ENCODE results near the gene SELENBP1. TPM values are rescaled to one million over a fixed set of nuclear protein-coding genes. Genes with fewer than 3 reads are reported as not detected.
A peak's percentile ranks its signal among the peaks of the same experiment; 100 is the strongest.

Gene SELENBP1
- total and polyA plus RNA-seq, 9 of the 15 experiments (the other 6 are each of a cell fraction or from before 2014, with no cell fraction given): 25.8 to 81.2 (median 47.1) TPM

- peak; percentile 76 for TF ChIP-seq ATF7 (IDR thresholded peaks at IDR 0.05)
- 0 out of 2 replicates have a peak, but pooled peaks have one; percentile 44 for TF ChIP-seq MTA3 (IDR thresholded peaks at IDR 0.05; ENCODE audit: borderline replicate concordance)
- TF ChIP-seq HMGXB4 (CRISPR knock-in tag; IDR thresholded peaks at IDR 0.05): peak; percentile 49; the same call in 1 of the 2 replicates
- peak; percentile 93 for TF ChIP-seq POLR2A (conservative IDR thresholded peaks at IDR 0.05)
- TF ChIP-seq RBM15 (IDR thresholded peaks at IDR 0.05; ENCODE audit: insufficient read depth, low read length): no peak
- TF ChIP-seq TAF9B (IDR thresholded peaks at IDR 0.05; ENCODE audit: partially characterized antibody): peak; percentile 93
- TF ChIP-seq NR1H2 (CRISPR knock-in tag; IDR thresholded peaks at IDR 0.05): peak; percentile 61; the same call in 1 of the 2 replicates
- TF ChIP-seq, protein P1, sequence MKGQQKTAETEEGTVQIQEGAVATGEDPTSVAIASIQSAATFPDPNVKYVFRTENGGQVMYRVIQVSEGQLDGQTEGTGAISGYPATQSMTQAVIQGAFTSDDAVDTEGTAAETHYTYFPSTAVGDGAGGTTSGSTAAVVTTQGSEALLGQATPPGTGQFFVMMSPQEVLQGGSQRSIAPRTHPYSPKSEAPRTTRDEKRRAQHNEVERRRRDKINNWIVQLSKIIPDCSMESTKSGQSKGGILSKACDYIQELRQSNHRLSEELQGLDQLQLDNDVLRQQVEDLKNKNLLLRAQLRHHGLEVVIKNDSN (CRISPR knock-in tag; IDR thresholded peaks at IDR 0.05): no peak; the same call in 1 of the 2 replicates
- TF ChIP-seq GTF2F1 (IDR thresholded peaks at IDR 0.05; ENCODE audit: low read depth, low read length): no peak
- TF ChIP-seq, protein P2, sequence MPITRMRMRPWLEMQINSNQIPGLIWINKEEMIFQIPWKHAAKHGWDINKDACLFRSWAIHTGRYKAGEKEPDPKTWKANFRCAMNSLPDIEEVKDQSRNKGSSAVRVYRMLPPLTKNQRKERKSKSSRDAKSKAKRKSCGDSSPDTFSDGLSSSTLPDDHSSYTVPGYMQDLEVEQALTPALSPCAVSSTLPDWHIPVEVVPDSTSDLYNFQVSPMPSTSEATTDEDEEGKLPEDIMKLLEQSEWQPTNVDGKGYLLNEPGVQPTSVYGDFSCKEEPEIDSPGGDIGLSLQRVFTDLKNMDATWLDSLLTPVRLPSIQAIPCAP (CRISPR knock-in tag; IDR thresholded peaks at IDR 0.05; ENCODE audit: borderline replicate concordance): 0 out of 2 replicates have a peak, but pooled peaks have one; percentile 30
- peak; percentile 99 for TF ChIP-seq THAP7 (CRISPR knock-in tag; IDR thresholded peaks at IDR 0.05)
- TF ChIP-seq KDM5B (IDR thresholded peaks at IDR 0.05; ENCODE audit: insufficient replicate concordance, low read depth, low read length): peak; percentile 58
- peak; percentile 85 for TF ChIP-seq CREB1 (IDR thresholded peaks at IDR 0.05)
- TF ChIP-seq CREB1 (CRISPR knock-in tag; IDR thresholded peaks at IDR 0.05): peak; percentile 93
- peak; percentile 98 for TF ChIP-seq GABPA (tag; conservative IDR thresholded peaks at IDR 0.05; ENCODE audit: low read depth)
- no peak for TF ChIP-seq NFYB (IDR thresholded peaks at IDR 0.05; ENCODE audit: extremely low read depth, insufficient read length)
- peak; percentile 30 to 67; a peak in 3 of 4 replicates for TF ChIP-seq MNT (conservative IDR thresholded peaks at IDR 0.05)
- peak; percentile 51 for TF ChIP-seq POU5F1 (IDR thresholded peaks at IDR 0.05; ENCODE audit: borderline replicate concordance, low read depth, low read length, partially characterized antibody)
- TF ChIP-seq ARID2 (IDR thresholded peaks at IDR 0.05): 0 out of 2 replicates have a peak, but pooled peaks have one; percentile 3
- 0 out of 2 replicates have a peak, but pooled peaks have one; percentile 8 for TF ChIP-seq SMARCA5 (IDR thresholded peaks at IDR 0.05)
- peak; percentile 87 for TF ChIP-seq ELF1 (tag; IDR thresholded peaks at IDR 0.05)
- 0 out of 4 replicates have a peak, but pooled peaks of 1 of the 2 experiments have one; percentile 35 for TF ChIP-seq SIN3A (IDR thresholded peaks at IDR 0.05; ENCODE audit: borderline replicate concordance in 2 of 2, control insufficient read depth in 1 of 2, low read depth in 2 of 2, low read length in 2 of 2)
Measured at GRCh38 chr1:151399324-151400171, 27.0 kb upstream of the SELENBP1 start, which contains the start of gene PSMB4 (continued).
